H1 (cell line): ENCODE results near the gene PLEKHA5. TPM values are rescaled to one million over a fixed set of nuclear protein-coding genes. Genes with fewer than 3 reads are reported as not detected.

Experiments used
- CTCF ChIA-PET: fragments of 300-600 bp; sonication (Branson Sonifier 250); formaldehyde crosslinking; loops from one replicate; lab custom pipeline; 2021; ENCODE audit not compliant: partially characterized antibody; lab: Charles Lee
- POLR2A ChIA-PET: fragments of 300-600 bp; sonication (Branson Sonifier 250); formaldehyde crosslinking; loops from one replicate; lab custom pipeline; 2021; ENCODE audit warnings: inconsistent platforms; ENCODE audit not compliant: partially characterized antibody; lab: Charles Lee
- DNase-seq, 2 experiments: peaks; one replicate each; pipeline versions ENCODE4 v3.0.0 to v3.0.0-alpha.2; 2010 to 2022; ENCODE audit warnings: low spot score in 2 of 2, low read depth in 1 of 2, mixed read lengths in 1 of 2
- FAIRE-seq: peaks from 2 replicates; lab custom pipeline; 2011; peaks lifted over from hg19 to GRCh38; lab: Jason Lieb, UNC
- H2AFZ ChIP-seq: 2 replicates; pipeline ENCODE4 v1.8.1; 2012; ENCODE audit warnings: low read length, inconsistent platforms
- H2AK5ac ChIP-seq: 2 replicates; pipeline ENCODE4 v1.6.1; 2013; ENCODE audit warnings: low read depth, low read length
- H2BK120ac ChIP-seq: replicated peaks from 2 replicates; pipeline ENCODE3; 2013; ENCODE audit warnings: low read depth, low read length, inconsistent platforms
- H2BK12ac ChIP-seq: 2 replicates; pipeline ENCODE4 v1.6.1; 2013; ENCODE audit warnings: low read depth, low read length
- H2BK15ac ChIP-seq: 2 replicates; pipeline ENCODE4 v1.6.1; 2013; ENCODE audit warnings: low read length
- H2BK20ac ChIP-seq: 2 replicates; pipeline ENCODE4 v1.6.1; 2013; ENCODE audit warnings: low read length
- H2BK5ac ChIP-seq: 2 replicates; pipeline ENCODE4 v1.6.1; 2013; ENCODE audit warnings: low read depth, low read length
- H3K14ac ChIP-seq: 2 replicates; pipeline ENCODE4 v1.6.1; 2013; ENCODE audit warnings: inconsistent platforms; ENCODE audit not compliant: insufficient read length
- H3K18ac ChIP-seq: 2 replicates; pipeline ENCODE4 v1.6.1; 2013; ENCODE audit warnings: low read length; ENCODE audit errors: extremely low read depth
- H3K23ac ChIP-seq: 2 replicates; pipeline ENCODE4 v1.6.1; 2013; ENCODE audit warnings: inconsistent platforms; ENCODE audit not compliant: insufficient read length
- H3K23me2 ChIP-seq: 2 replicates; pipeline ENCODE4 v1.6.1; 2013; ENCODE audit warnings: low read depth, low read length
- H3K27ac ChIP-seq: 2 replicates; pipeline ENCODE4 v1.6.1; 2011; ENCODE audit warnings: low read depth, low read length, inconsistent platforms
- H3K27me3 ChIP-seq, 4 experiments: replicated peaks in 1 of 4; 1 replicate in 1 of 4; 2 replicates in 3 of 4; pipeline versions ENCODE4 v1.6.1 to v1.8.1; 2011 to 2013; ENCODE audit warnings: low read length in 3 of 4, mild to moderate bottlenecking in 3 of 4, inconsistent platforms in 2 of 4, mixed read lengths in 2 of 4, moderate library complexity in 1 of 4; ENCODE audit not compliant: control insufficient read depth in 3 of 4, insufficient read depth in 3 of 4; ENCODE audit errors: extremely low read depth in 1 of 4
- H3K36me3 ChIP-seq, 4 experiments: 2 replicates each; pipeline versions ENCODE4 v1.6.1 to v1.8.1; 2011 to 2013; ENCODE audit warnings: mild to moderate bottlenecking in 4 of 4, low read length in 3 of 4, moderate library complexity in 2 of 4, control low read depth in 1 of 4, inconsistent platforms in 1 of 4; ENCODE audit not compliant: insufficient read depth in 4 of 4, control insufficient read depth in 2 of 4
- H3K4ac ChIP-seq: replicated peaks from 2 replicates; pipeline ENCODE3; 2013; ENCODE audit warnings: low read length, low read depth, mixed read lengths, inconsistent platforms; ENCODE audit not compliant: insufficient read length
- H3K4me1 ChIP-seq, 4 experiments: replicated peaks in 1 of 4; 1 replicate in 1 of 4; 2 replicates in 3 of 4; pipeline versions ENCODE4 v1.6.1 to v1.8.1; 2011 to 2013; ENCODE audit warnings: low read length in 3 of 4, inconsistent platforms in 2 of 4, mixed read lengths in 1 of 4; ENCODE audit not compliant: insufficient read depth in 4 of 4, control insufficient read depth in 3 of 4
- H3K4me2 ChIP-seq, 2 experiments: 2 replicates each; pipeline versions ENCODE4 v1.6.1 to v1.8.1; 2011 to 2013; ENCODE audit warnings: low read depth in 2 of 2, low read length in 2 of 2, control low read depth in 1 of 2, inconsistent platforms in 1 of 2, mild to moderate bottlenecking in 1 of 2; ENCODE audit not compliant: insufficient read depth in 1 of 2
- H3K4me3 ChIP-seq, 4 experiments: fragments of 200-600, 300-600 bp in 1 of 4; sonication (generic), shearing (Covaris generic), sonication (Bioruptor Twin) in 1 of 4; 2 replicates each; pipeline versions ENCODE4 v1.5.1 to v1.8.1; 2011 to 2016; ENCODE audit warnings: low read length in 4 of 4, low read depth in 3 of 4, control low read depth in 2 of 4, inconsistent platforms in 2 of 4, mild to moderate bottlenecking in 2 of 4, mixed read lengths in 1 of 4, moderate library complexity in 1 of 4; ENCODE audit not compliant: insufficient read depth in 2 of 4; ENCODE audit errors: extremely low read depth in 1 of 4
- H3K56ac ChIP-seq: replicated peaks from 2 replicates; pipeline ENCODE3; 2013; ENCODE audit warnings: low read depth, mild to moderate bottlenecking, mixed read lengths, low read length, inconsistent platforms; ENCODE audit not compliant: insufficient read length
- H3K79me1 ChIP-seq: 2 replicates; pipeline ENCODE4 v1.6.1; 2013; ENCODE audit warnings: low read depth, low read length, control low read depth
- H3K79me2 ChIP-seq, 2 experiments: 2 replicates each; pipeline versions ENCODE4 v1.6.1 to v1.8.1; 2012 to 2013; ENCODE audit warnings: low read length in 2 of 2, mild to moderate bottlenecking in 2 of 2, inconsistent platforms in 1 of 2; ENCODE audit not compliant: insufficient read depth in 2 of 2, control insufficient read depth in 1 of 2
- H3K9ac ChIP-seq, 4 experiments: replicated peaks in 1 of 4; 1 replicate in 1 of 4; 2 replicates in 3 of 4; pipeline versions ENCODE4 v1.6.1 to v1.8.1; 2011 to 2013; ENCODE audit warnings: low read depth in 3 of 4, low read length in 3 of 4, control low read depth in 2 of 4, mild to moderate bottlenecking in 2 of 4, moderate library complexity in 2 of 4, inconsistent platforms in 1 of 4; ENCODE audit errors: extremely low read depth in 1 of 4
- H3K9me3 ChIP-seq, 2 experiments: 2 replicates each; pipeline versions ENCODE4 v1.6.1 to v1.8.1; 2012 to 2013; ENCODE audit warnings: mild to moderate bottlenecking in 2 of 2, moderate library complexity in 2 of 2, control low read depth in 1 of 2, inconsistent platforms in 1 of 2, low read depth in 1 of 2, low read length in 1 of 2, mixed read lengths in 1 of 2; ENCODE audit not compliant: insufficient read depth in 2 of 2
- H4K20me1 ChIP-seq, 2 experiments: replicated peaks in 1 of 2; 2 replicates each; pipeline versions ENCODE3 to v1.8.1; 2011 to 2013; ENCODE audit warnings: inconsistent platforms in 2 of 2, low read length in 2 of 2, mild to moderate bottlenecking in 1 of 2; ENCODE audit not compliant: insufficient read depth in 2 of 2, control insufficient read depth in 1 of 2
- H4K5ac ChIP-seq: 2 replicates; pipeline ENCODE4 v1.6.1; 2013; ENCODE audit warnings: low read length, low read depth, mixed read lengths, inconsistent platforms; ENCODE audit not compliant: insufficient read length
- H4K8ac ChIP-seq: 2 replicates; pipeline ENCODE4 v1.8.0; 2013; ENCODE audit warnings: mild to moderate bottlenecking, moderate library complexity, low read length, inconsistent platforms; ENCODE audit not compliant: insufficient read depth; ENCODE audit errors: extremely low read depth
- H4K91ac ChIP-seq: replicated peaks from 2 replicates; pipeline ENCODE3; 2013; ENCODE audit warnings: low read length, mixed read lengths, inconsistent platforms; ENCODE audit not compliant: insufficient read length
- ATF3 ChIP-seq: IDR thresholded peaks from 2 replicates; pipeline ENCODE4 v1.6.1; 2011; ENCODE audit warnings: low read depth, mild to moderate bottlenecking, low read length; ENCODE audit not compliant: insufficient read depth
- CTBP2 ChIP-seq: IDR thresholded peaks from 2 replicates; pipeline ENCODE4 v1.7.0; 2011; ENCODE audit warnings: borderline replicate concordance, mild to moderate bottlenecking, moderate library complexity, mixed read lengths, low read length; ENCODE audit not compliant: insufficient read depth, insufficient read length
- MAFK ChIP-seq: IDR thresholded peaks from 2 replicates; pipeline ENCODE4 v1.6.1; 2012; ENCODE audit warnings: low read depth, mild to moderate bottlenecking, improper control_type of control experiment, low read length
- RAD21 ChIP-seq, 2 experiments: IDR thresholded peaks in 1 of 2; conservative IDR thresholded peaks in 1 of 2; 2 replicates each; pipeline ENCODE4 v1.6.1; 2011; ENCODE audit warnings: low read depth in 2 of 2, low read length in 2 of 2, improper control_type of control experiment in 1 of 2, inconsistent platforms in 1 of 2, mild to moderate bottlenecking in 1 of 2, moderate library complexity in 1 of 2
- TCF12 ChIP-seq: IDR thresholded peaks from 2 replicates; pipeline ENCODE4 v1.6.1; 2011; ENCODE audit warnings: low read depth, mild to moderate bottlenecking, low read length
- polyA plus RNA-seq, 7 experiments: library from polyadenylated mRNA; depleted of rRNA in 3 of 7; stranded (reverse) in 5 of 7; unstranded in 2 of 7; fragments of >200 nt in 5 of 7; fragments of 200-250 nt in 2 of 7; gene quantifications; 1 replicate in 5 of 7; 2 replicates in 1 of 7; 4 replicates in 1 of 7; pipeline versions ENCODE4 v1.2.1 to v1.2.3, GENCODE V29; 2011 to 2013; ENCODE audit warnings: missing spikeins in 2 of 7, mixed read lengths in 2 of 7
- total RNA-seq: library from RNA; stranded (reverse); fragmentation: NEBNext Ultra II Directional; extraction: Animal tissue kit (Norgen Biotek cat#: 25700); gene quantifications from 2 replicates; pipeline ENCODE4 v1.2.1, GENCODE V29; 2021

The PLEKHA5 gene
- total and polyA plus RNA-seq, 2 of the 8 experiments (the other 6 are each of a cell fraction or from before 2014, with no cell fraction given): 17.2 to 66.1 TPM

- Histone ChIP-seq H2BK12ac (no peak overlapping the region), H3K27ac (no peak overlapping the region), H4K5ac (no peak overlapping the region), H3K9me3 (no peaks in the 10 kb centered on the region), H3K4me1 (peaks cover 0 to 5% (median 3%) of the 10 kb centered on the region in 4 experiments; a peak in 3 of 7 replicates), H2BK120ac (no peak overlapping the region), H4K20me1 (no peaks in the 10 kb centered on the region), H3K4me3 (no peak overlapping the region), H2BK15ac (no peak overlapping the region), H3K36me3 (no peaks in the 10 kb centered on the region), H2AK5ac (no peak overlapping the region), H3K14ac (no peak overlapping the region), H2BK20ac (no peak overlapping the region), H3K4me2 (no peak overlapping the region), H3K23ac (no peak overlapping the region), H3K18ac (no peak overlapping the region), H3K56ac (no peak overlapping the region), H2AFZ (no peak overlapping the region), H4K8ac (no peak overlapping the region), H4K91ac (no peak overlapping the region), H2BK5ac (no peak overlapping the region), H3K27me3 (no peaks in the 10 kb centered on the region), H3K79me1 (no peaks in the 10 kb centered on the region), H3K9ac (no peak overlapping the region), H3K4ac (no peak overlapping the region), H3K23me2 (no peaks in the 10 kb centered on the region), H3K79me2 (peaks cover 2 to 80% of the 10 kb centered on the region in 2 experiments; a peak in 3 of 4 replicates)
- no peak for FAIRE-seq
- no peak for DNase-seq
- POLR2A ChIA-PET: interaction anchor here (0.6 kb wide), 1 partner anchor 15 kb away, joined by 3 read pairs; no protein-coding TSS in a partner anchor
- CTCF ChIA-PET: interaction anchor here (0.6 to 1.4 kb wide), 4 partner anchors 19 to 56 kb away, joined by 3 to 4 read pairs (median 3); no protein-coding TSS in a partner anchor
- TF ChIP-seq RAD21 (IDR thresholded peaks at IDR 0.05 in 1 of 2, conservative IDR thresholded peaks at IDR 0.05 in 1 of 2; ENCODE audit: low read depth in 2 of 2, low read length in 2 of 2) (no peak), ATF3 (no peak), CTBP2 (no peak), TCF12 (no peak), MAFK (no peak)
Observed at GRCh38 chr12:19242581-19242980, 113.0 kb downstream of the PLEKHA5 start.
